Stimulated activated CD8-positive, alpha-beta memory T cell treated with anti-CD3 and anti-CD28 coated beads, Interleukin-4, amount 100 ng/mL, for 1 hour (primary cell): ENCODE measurements around the gene SLC35F1.

ENCODE experiments used
- DNase-seq, 2 donors: peaks; one replicate each; pipeline ENCODE4 v3.0.0-alpha.2; 2020; ENCODE audit warnings: low read depth in 2 of 2, low spot score in 1 of 2

SLC35F1 gene

GRCh38 chr6:118252474-118252873, 345.4 kb downstream of the SLC35F1 start:
- DNase-seq: no peak

- no peak for DNase-seq
Observed at GRCh38 chr6:118253741-118254140, 346.7 kb downstream of the SLC35F1 start.

GRCh38 chr6:118260833-118261232, 353.8 kb downstream of the SLC35F1 start:
- DNase-seq: no peak

- DNase-seq: no peak
Observed at GRCh38 chr6:118263921-118264486, 356.9 kb downstream of the SLC35F1 start.

GRCh38 chr6:118269659-118270058, 362.6 kb downstream of the SLC35F1 start:
- DNase-seq: no peak

- DNase-seq: no peak
Observed at GRCh38 chr6:118277631-118278030, 370.6 kb downstream of the SLC35F1 start.

- no peak for DNase-seq
Observed at GRCh38 chr6:118280210-118280609, 373.1 kb downstream of the SLC35F1 start.

- DNase-seq: no peak
Observed at GRCh38 chr6:118281291-118281690, 374.2 kb downstream of the SLC35F1 start.

GRCh38 chr6:118283766-118284165, 376.7 kb downstream of the SLC35F1 start:
- DNase-seq: peak in 1 of 2 donors; percentile 2

GRCh38 chr6:118284736-118285360, 377.8 kb downstream of the SLC35F1 start:
- no peak for DNase-seq

GRCh38 chr6:118285791-118286190, 378.7 kb downstream of the SLC35F1 start:
- no peak for DNase-seq

GRCh38 chr6:118288355-118289124, 381.5 kb downstream of the SLC35F1 start:
- DNase-seq: no peak

- no peak for DNase-seq
Observed at GRCh38 chr6:118292558-118292957, 385.5 kb downstream of the SLC35F1 start.

- no peak for DNase-seq
Observed at GRCh38 chr6:118294906-118295305, 387.8 kb downstream of the SLC35F1 start.

GRCh38 chr6:118295336-118295735, 388.3 kb downstream of the SLC35F1 start:
- no peak for DNase-seq

- no peak for DNase-seq
Observed at GRCh38 chr6:118296129-118296901, 389.3 kb downstream of the SLC35F1 start.

- DNase-seq: no peak
Observed at GRCh38 chr6:118297821-118298220, 390.8 kb downstream of the SLC35F1 start.

- DNase-seq: no peak
Observed at GRCh38 chr6:118298476-118299427, 391.7 kb downstream of the SLC35F1 start.

GRCh38 chr6:118299457-118299856, 392.4 kb downstream of the SLC35F1 start:
- no peak for DNase-seq

- no peak for DNase-seq
Observed at GRCh38 chr6:118304321-118304720, 397.3 kb downstream of the SLC35F1 start.
